ENCODE measurements around the gene TMEM50B. TPM values are rescaled to one million over a fixed set of nuclear protein-coding genes. Genes with fewer than 3 reads are reported as not detected.

The TMEM50B gene
- total and polyA plus RNA-seq, 2 of the 8 experiments (the other 6 are each of a cell fraction or from before 2014, with no cell fraction given), result 16.8 to 20.5 TPM

- H2BK20ac ChIP-seq (ENCODE audit: low read length), result no peak overlapping the region
- no peaks in the 10 kb centered on the region for H3K79me1 ChIP-seq (ENCODE audit: low read depth, low read length)
- no peak overlapping the region for H2BK5ac ChIP-seq (ENCODE audit: low read depth, low read length)
- no peak overlapping the region for H4K5ac ChIP-seq (ENCODE audit: insufficient read length, low read depth, low read length)
- H3K23ac ChIP-seq (ENCODE audit: insufficient read length), result no peak overlapping the region
- H3K4me3 ChIP-seq (ENCODE audit: extremely low read depth in 1 of 4, insufficient read depth in 2 of 4, low read depth in 3 of 4, low read length in 4 of 4), result no peak overlapping the region
- no peaks in the 10 kb centered on the region for H3K9me3 ChIP-seq (ENCODE audit: insufficient read depth in 2 of 2, low read depth in 1 of 2, low read length in 1 of 2)
- H3K14ac ChIP-seq (ENCODE audit: insufficient read length), result no peak overlapping the region
- H2BK120ac ChIP-seq (replicated peaks; ENCODE audit: low read depth, low read length), result no peak overlapping the region
- H3K4me1 ChIP-seq (replicated peaks in 1 of 4; ENCODE audit: control insufficient read depth in 3 of 4, insufficient read depth in 4 of 4, low read length in 3 of 4), result no peaks in the 10 kb centered on the region
- no peak overlapping the region for H3K18ac ChIP-seq (ENCODE audit: extremely low read depth, low read length)
- no peak overlapping the region for H2AFZ ChIP-seq (ENCODE audit: low read length)
- TF ChIP-seq HDAC2 (IDR thresholded peaks at IDR 0.05; ENCODE audit: borderline replicate concordance in 1 of 2, low read depth in 2 of 2, low read length in 2 of 2) (no peak), ATF2 (IDR thresholded peaks at IDR 0.05; ENCODE audit: low read length) (no peak), SIX5 (IDR thresholded peaks at IDR 0.05; ENCODE audit: low read depth, low read length) (no peak), POLR2A (IDR thresholded peaks at IDR 0.05; ENCODE audit: control extremely low read depth in 1 of 2, low read depth in 2 of 2, low read length in 2 of 2) (no peak), MAFK (IDR thresholded peaks at IDR 0.05; ENCODE audit: low read depth, low read length) (no peak), CTBP2 (IDR thresholded peaks at IDR 0.05; ENCODE audit: borderline replicate concordance, insufficient read depth, insufficient read length, low read length) (no peak)
- H3K56ac ChIP-seq (replicated peaks; ENCODE audit: insufficient read length, low read depth, low read length), result no peak overlapping the region
- H2BK15ac ChIP-seq (ENCODE audit: low read length), result no peak overlapping the region
- no peak for DNase-seq (ENCODE audit: low read depth in 1 of 2, low spot score in 2 of 2)
- no peak overlapping the region for H3K4ac ChIP-seq (replicated peaks; ENCODE audit: insufficient read length, low read depth, low read length)
- H3K27ac ChIP-seq (ENCODE audit: low read depth, low read length), result no peak overlapping the region
- POLR2A ChIA-PET (ENCODE audit: partially characterized antibody), result interaction anchor here (0.7 to 1.8 kb wide), 2 partner anchors 18 to 119 kb away, joined by 4 to 9 read pairs; partner anchors contain the start of gene TMEM50B
- no peak for FAIRE-seq
- peaks cover 0 to 4% (median under 1%) of the 10 kb centered on the region in 4 experiments; a peak in 2 of 8 replicates for H3K36me3 ChIP-seq (ENCODE audit: control insufficient read depth in 2 of 4, insufficient read depth in 4 of 4, low read length in 3 of 4)
- no peaks in the 10 kb centered on the region for H3K79me2 ChIP-seq (ENCODE audit: control insufficient read depth in 1 of 2, insufficient read depth in 2 of 2, low read length in 2 of 2)
- CTCF ChIA-PET (ENCODE audit: partially characterized antibody), result interaction anchor here (0.9 to 1.8 kb wide), 2 partner anchors 15 to 16 kb away, joined by 3 to 5 read pairs; no protein-coding TSS in a partner anchor
- H2BK12ac ChIP-seq (ENCODE audit: low read depth, low read length), result no peak overlapping the region
- no peaks in the 10 kb centered on the region for H3K27me3 ChIP-seq (replicated peaks in 1 of 4; ENCODE audit: control insufficient read depth in 3 of 4, extremely low read depth in 1 of 4, insufficient read depth in 3 of 4, low read length in 3 of 4)
- no peak overlapping the region for H2AK5ac ChIP-seq (ENCODE audit: low read depth, low read length)
- no peak overlapping the region for H4K91ac ChIP-seq (replicated peaks; ENCODE audit: insufficient read length, low read length)
- no peak overlapping the region for H4K8ac ChIP-seq (ENCODE audit: extremely low read depth, insufficient read depth, low read length)
- H3K9ac ChIP-seq (replicated peaks in 1 of 4; ENCODE audit: extremely low read depth in 1 of 4, low read depth in 3 of 4, low read length in 3 of 4), result no peak overlapping the region
- H3K4me2 ChIP-seq (ENCODE audit: insufficient read depth in 1 of 2, low read depth in 2 of 2, low read length in 2 of 2), result no peak overlapping the region
- H4K20me1 ChIP-seq (replicated peaks in 1 of 2; ENCODE audit: control insufficient read depth in 1 of 2, insufficient read depth in 2 of 2, low read length in 2 of 2), result no peaks in the 10 kb centered on the region
- H3K23me2 ChIP-seq (ENCODE audit: low read depth, low read length), result no peaks in the 10 kb centered on the region
- 93% methylated on average over 5 of the region's 5 CpGs; no CpG with 5 or more reads in 1 of the 2 experiments for WGBS, 2 experiments (ENCODE audit: extremely low coverage in 1 of 2, insufficient coverage in 1 of 2, insufficient read length in 1 of 2, insufficient replicate concordance in 2 of 2, low coverage in 1 of 2, low lambda C conversion rate in 2 of 2, missing lambda C conversion rate in 1 of 2)
Observed at GRCh38 chr21:33461538-33462250, 18.1 kb downstream of the TMEM50B start.
